Stimulated activated CD8-positive, alpha-beta memory T cell treated with anti-CD3 and anti-CD28 coated beads, Interleukin-7, amount 100 ng/mL, for 48 hours (primary cell): ENCODE results near the gene SLC2A14.

ENCODE experiments used
- DNase-seq, 2 donors: peaks; one replicate each; pipeline ENCODE4 v3.0.0-alpha.2; 2020; ENCODE audit warnings: low read depth in 1 of 2; ENCODE audit errors: extremely low read depth in 1 of 2

Gene SLC2A14

GRCh38 chr12:7781274-7781673 lies 91.4 kb downstream of the SLC2A14 start:
- DNase-seq = no peak

GRCh38 chr12:7769999-7770398 lies 102.7 kb downstream of the SLC2A14 start:
- no peak for DNase-seq
